ENCODE results near the gene KLHDC7B. TPM values are rescaled to one million over a fixed set of nuclear protein-coding genes. Genes with fewer than 3 reads are reported as not detected.

KLHDC7B gene
- total and polyA plus RNA-seq, 4 experiments from 2014 or later = 4.3 to 7.5 (median 7.3) TPM

- Mint-ChIP-seq H3K4me1 (peaks cover 7 to 28% (median 14%) of the 10 kb centered on the region in 4 donors), H3K9me3 (no peaks in the 10 kb centered on the region), H3K27ac (no peak overlapping the region), H3K4me3 (peak overlapping the region in 2 of 8 donors; percentile 11 to 54), H3K27me3 (no peaks in the 10 kb centered on the region), H3K36me3 (peaks cover 0 to 9% of the 10 kb centered on the region in 2 donors)
- no peak overlapping the region for H3K27ac ChIP-seq (ENCODE audit: low read depth, low read length)
- intact Hi-C loops (cut with micrococcal nuclease) = no loop called here
- no peak overlapping the region for H3K4me3 ChIP-seq (ENCODE audit: low read length in 2 of 2)
- no peak for DNase-seq
- peaks cover 21% of the 10 kb centered on the region for H3K4me1 ChIP-seq (ENCODE audit: insufficient read depth, low read length)
- H3K27me3 ChIP-seq (ENCODE audit: insufficient read depth, low read length) = no peaks in the 10 kb centered on the region
- H3K9me3 ChIP-seq (ENCODE audit: control insufficient read depth in 1 of 2, low read length in 2 of 2) = no peaks in the 10 kb centered on the region
- POLR2A ChIA-PET (ENCODE audit: partially characterized antibody) = interaction anchor here (1.8 kb wide), 1 partner anchor 60 kb away, joined by 6 read pairs; the partner anchor contains the start of gene SCO2
- CTCF ChIA-PET (ENCODE audit: partially characterized antibody) = interaction anchor here (1.3 kb wide), 1 partner anchor 22 kb away, joined by 5 read pairs; the partner anchor contains the start of gene SYCE3
- H3K36me3 ChIP-seq (ENCODE audit: insufficient read depth, low read length) = no peaks in the 10 kb centered on the region
These were observed 39.5 kb downstream of the KLHDC7B start for GRCh38 chr22:50585238-50585637.

GRCh38 chr22:50585781-50586180 lies 40.1 kb downstream of the KLHDC7B start:
- H3K4me1 Mint-ChIP-seq = peaks cover 6 to 24% (median 11%) of the 10 kb centered on the region in 4 donors
- Histone ChIP-seq H3K4me3 (ENCODE audit: low read length in 2 of 2) (no peak overlapping the region), H3K9me3 (ENCODE audit: control insufficient read depth in 1 of 2, low read length in 2 of 2) (no peaks in the 10 kb centered on the region), H3K27me3 (ENCODE audit: insufficient read depth, low read length) (no peaks in the 10 kb centered on the region), H3K4me1 (ENCODE audit: insufficient read depth, low read length) (peaks cover 20% of the 10 kb centered on the region), H3K27ac (ENCODE audit: low read depth, low read length) (no peak overlapping the region), H3K36me3 (ENCODE audit: insufficient read depth, low read length) (no peaks in the 10 kb centered on the region)
- H3K9me3 Mint-ChIP-seq = no peaks in the 10 kb centered on the region
- H3K27me3 Mint-ChIP-seq = no peaks in the 10 kb centered on the region
- no peak overlapping the region for H3K4me3 Mint-ChIP-seq
- POLR2A ChIA-PET (ENCODE audit: partially characterized antibody) = interaction anchor here (1.8 kb wide), 1 partner anchor 60 kb away, joined by 6 read pairs; the partner anchor contains the start of gene SCO2
- peak overlapping the region in 1 of 7 donors; percentile 53 for H3K27ac Mint-ChIP-seq
- CTCF ChIA-PET (ENCODE audit: partially characterized antibody) = no interaction called here
- intact Hi-C loops (cut with micrococcal nuclease) = no loop called here
- DNase-seq = no peak
- peaks cover 0 to 6% of the 10 kb centered on the region in 2 donors for H3K36me3 Mint-ChIP-seq

- no peak overlapping the region for H3K27ac Mint-ChIP-seq
- H3K4me1 ChIP-seq (ENCODE audit: insufficient read depth, low read length) = peaks cover 14% of the 10 kb centered on the region
- H3K36me3 ChIP-seq (ENCODE audit: insufficient read depth, low read length) = no peaks in the 10 kb centered on the region
- H3K4me1 Mint-ChIP-seq = peaks cover 6 to 20% (median 10%) of the 10 kb centered on the region in 4 donors
- no peaks in the 10 kb centered on the region for H3K9me3 Mint-ChIP-seq
- peak overlapping the region in 1 of 8 donors; percentile 21 for H3K4me3 Mint-ChIP-seq
- no peaks in the 10 kb centered on the region for H3K27me3 Mint-ChIP-seq
- intact Hi-C loops (cut with micrococcal nuclease) = no loop called here
- H3K36me3 Mint-ChIP-seq = peaks cover 0 to 6% of the 10 kb centered on the region in 2 donors
- H3K4me3 ChIP-seq (ENCODE audit: low read length in 2 of 2) = no peak overlapping the region
- H3K27ac ChIP-seq (ENCODE audit: low read depth, low read length) = no peak overlapping the region
- CTCF ChIA-PET (ENCODE audit: partially characterized antibody) = no interaction called here
- DNase-seq = no peak
- no peaks in the 10 kb centered on the region for H3K9me3 ChIP-seq (ENCODE audit: control insufficient read depth in 1 of 2, low read length in 2 of 2)
- no peaks in the 10 kb centered on the region for H3K27me3 ChIP-seq (ENCODE audit: insufficient read depth, low read length)
- POLR2A ChIA-PET (ENCODE audit: partially characterized antibody) = no interaction called here
These were observed 40.7 kb downstream of the KLHDC7B start for GRCh38 chr22:50586416-50586815.

GRCh38 chr22:50587407-50587806 lies 41.7 kb downstream of the KLHDC7B start:
- no peak overlapping the region for H3K27ac ChIP-seq (ENCODE audit: low read depth, low read length)
- H3K4me3 ChIP-seq (ENCODE audit: low read length in 2 of 2) = no peak overlapping the region
- no peaks in the 10 kb centered on the region for H3K9me3 ChIP-seq (ENCODE audit: control insufficient read depth in 1 of 2, low read length in 2 of 2)
- Mint-ChIP-seq H3K9me3 (no peaks in the 10 kb centered on the region), H3K27ac (no peak overlapping the region), H3K27me3 (no peaks in the 10 kb centered on the region), H3K4me3 (no peak overlapping the region), H3K4me1 (peaks cover 6 to 13% (median 7%) of the 10 kb centered on the region in 4 donors), H3K36me3 (peaks cover 4 to 6% of the 10 kb centered on the region in 2 donors)
- POLR2A ChIA-PET (ENCODE audit: partially characterized antibody) = interaction anchor here (0.8 kb wide), 1 partner anchor 10 kb away, joined by 3 read pairs; no protein-coding TSS in a partner anchor
- no peaks in the 10 kb centered on the region for H3K36me3 ChIP-seq (ENCODE audit: insufficient read depth, low read length)
- H3K4me1 ChIP-seq (ENCODE audit: insufficient read depth, low read length) = peaks cover 7% of the 10 kb centered on the region
- CTCF ChIA-PET (ENCODE audit: partially characterized antibody) = no interaction called here
- intact Hi-C loops (cut with micrococcal nuclease) = no loop called here
- no peaks in the 10 kb centered on the region for H3K27me3 ChIP-seq (ENCODE audit: insufficient read depth, low read length)
- no peak for DNase-seq

GRCh38 chr22:50595189-50595588 lies 49.5 kb downstream of the KLHDC7B start:
- POLR2A ChIA-PET (ENCODE audit: partially characterized antibody) = interaction anchor here (0.7 kb wide), 1 partner anchor 745 kb away, joined by 3 read pairs; no protein-coding TSS in a partner anchor

GRCh38 chr22:50597097-50597496 lies 51.4 kb downstream of the KLHDC7B start:
- Histone ChIP-seq H3K27ac (ENCODE audit: low read depth, low read length) (no peak overlapping the region), H3K4me1 (ENCODE audit: insufficient read depth, low read length) (no peaks in the 10 kb centered on the region), H3K36me3 (ENCODE audit: insufficient read depth, low read length) (no peaks in the 10 kb centered on the region), H3K4me3 (ENCODE audit: low read length in 2 of 2) (no peak overlapping the region), H3K9me3 (ENCODE audit: control insufficient read depth in 1 of 2, low read length in 2 of 2) (no peaks in the 10 kb centered on the region), H3K27me3 (ENCODE audit: insufficient read depth, low read length) (peaks cover 3% of the 10 kb centered on the region)
- Mint-ChIP-seq H3K4me3 (no peak overlapping the region), H3K27me3 (peaks cover 11 to 15% of the 10 kb centered on the region in 2 donors), H3K36me3 (peaks cover 1 to 14% of the 10 kb centered on the region in 2 donors), H3K27ac (peak overlapping the region in 1 of 7 donors; percentile 52), H3K4me1 (peaks cover 5 to 11% (median 9%) of the 10 kb centered on the region in 4 donors), H3K9me3 (peaks cover 0 to 7% (median 0%) of the 10 kb centered on the region in 8 donors)
- DNase-seq = no peak
- intact Hi-C loops (cut with micrococcal nuclease) = no loop called here
- ChIA-PET CTCF (ENCODE audit: partially characterized antibody) (no interaction called here), POLR2A (ENCODE audit: partially characterized antibody) (interaction anchor here (1.3 kb wide), 1 partner anchor 24 kb away, joined by 3 read pairs; no protein-coding TSS in a partner anchor)

More at GRCh38 chr22:50595189-50595588, 49.5 kb downstream of the KLHDC7B start:
- H3K27ac Mint-ChIP-seq = no peak overlapping the region
- peaks cover 0 to 5% (median 0%) of the 10 kb centered on the region in 8 donors for H3K9me3 Mint-ChIP-seq
- Histone ChIP-seq H3K36me3 (ENCODE audit: insufficient read depth, low read length) (no peaks in the 10 kb centered on the region), H3K4me1 (ENCODE audit: insufficient read depth, low read length) (no peaks in the 10 kb centered on the region), H3K27ac (ENCODE audit: low read depth, low read length) (no peak overlapping the region), H3K4me3 (ENCODE audit: low read length in 2 of 2) (no peak overlapping the region), H3K9me3 (ENCODE audit: control insufficient read depth in 1 of 2, low read length in 2 of 2) (no peaks in the 10 kb centered on the region), H3K27me3 (ENCODE audit: insufficient read depth, low read length) (no peaks in the 10 kb centered on the region)
- peaks cover 0 to 18% of the 10 kb centered on the region in 2 donors for H3K36me3 Mint-ChIP-seq
- CTCF ChIA-PET (ENCODE audit: partially characterized antibody) = no interaction called here
- peaks cover 4 to 9% of the 10 kb centered on the region in 2 donors for H3K27me3 Mint-ChIP-seq
- DNase-seq = no peak
- no peak overlapping the region for H3K4me3 Mint-ChIP-seq
- peaks cover 1 to 5% (median 4%) of the 10 kb centered on the region in 4 donors for H3K4me1 Mint-ChIP-seq
- intact Hi-C loops (cut with micrococcal nuclease) = no loop called here

- peak overlapping the region; percentile 25 to 82 (median 63) for H3K4me3 Mint-ChIP-seq
- no peaks in the 10 kb centered on the region for H3K9me3 ChIP-seq (ENCODE audit: control insufficient read depth in 1 of 2, low read length in 2 of 2)
- CTCF ChIA-PET (ENCODE audit: partially characterized antibody) = no interaction called here
- H3K27me3 Mint-ChIP-seq = peaks cover 21 to 25% of the 10 kb centered on the region in 2 donors
- H3K4me1 ChIP-seq (ENCODE audit: insufficient read depth, low read length) = no peaks in the 10 kb centered on the region
- H3K36me3 ChIP-seq (ENCODE audit: insufficient read depth, low read length) = no peaks in the 10 kb centered on the region
- intact Hi-C loops (cut with micrococcal nuclease) = no loop called here
- no peak overlapping the region for H3K27ac ChIP-seq (ENCODE audit: low read depth, low read length)
- H3K27me3 ChIP-seq (ENCODE audit: insufficient read depth, low read length) = peaks cover 7% of the 10 kb centered on the region
- DNase-seq = peak; percentile 62 to 71 (median 64)
- POLR2A ChIA-PET (ENCODE audit: partially characterized antibody) = interaction anchor here (0.7 to 1.4 kb wide), 3 partner anchors 21 to 74 kb away, joined by 3 to 6 read pairs (median 4); partner anchors contain the start of gene SCO2
- no peak overlapping the region for H3K4me3 ChIP-seq (ENCODE audit: low read length in 2 of 2)
- H3K36me3 Mint-ChIP-seq = peaks cover 1 to 14% of the 10 kb centered on the region in 2 donors
- H3K4me1 Mint-ChIP-seq = peaks cover 8 to 14% (median 11%) of the 10 kb centered on the region in 4 donors
- peaks cover 0 to 7% (median 0%) of the 10 kb centered on the region in 8 donors for H3K9me3 Mint-ChIP-seq
- peak overlapping the region in 2 of 7 donors; percentile 6 to 46 for H3K27ac Mint-ChIP-seq
These were observed 54.2 kb downstream of the KLHDC7B start for GRCh38 chr22:50599816-50600455.

Data from CD4-positive, alpha-beta memory T cell (primary cell).